VCaP (cell line): Measurements from ENCODE around the gene CYFIP1.
A peak's percentile ranks its signal among the peaks of the same experiment; 100 is the strongest.

Source experiments
- H3K27ac ChIP-seq: fragments of 450-650 bp; 2 replicates; pipeline ENCODE4 v1.5.1; 2017
- TF ChIP-seq, protein P1 (sequence below): fragments of 450-650 bp; conservative IDR thresholded peaks from 2 replicates; pipeline ENCODE4 v1.5.1; 2017; ENCODE audit warnings: mild to moderate bottlenecking, moderate library complexity

The CYFIP1 gene

DNA sequence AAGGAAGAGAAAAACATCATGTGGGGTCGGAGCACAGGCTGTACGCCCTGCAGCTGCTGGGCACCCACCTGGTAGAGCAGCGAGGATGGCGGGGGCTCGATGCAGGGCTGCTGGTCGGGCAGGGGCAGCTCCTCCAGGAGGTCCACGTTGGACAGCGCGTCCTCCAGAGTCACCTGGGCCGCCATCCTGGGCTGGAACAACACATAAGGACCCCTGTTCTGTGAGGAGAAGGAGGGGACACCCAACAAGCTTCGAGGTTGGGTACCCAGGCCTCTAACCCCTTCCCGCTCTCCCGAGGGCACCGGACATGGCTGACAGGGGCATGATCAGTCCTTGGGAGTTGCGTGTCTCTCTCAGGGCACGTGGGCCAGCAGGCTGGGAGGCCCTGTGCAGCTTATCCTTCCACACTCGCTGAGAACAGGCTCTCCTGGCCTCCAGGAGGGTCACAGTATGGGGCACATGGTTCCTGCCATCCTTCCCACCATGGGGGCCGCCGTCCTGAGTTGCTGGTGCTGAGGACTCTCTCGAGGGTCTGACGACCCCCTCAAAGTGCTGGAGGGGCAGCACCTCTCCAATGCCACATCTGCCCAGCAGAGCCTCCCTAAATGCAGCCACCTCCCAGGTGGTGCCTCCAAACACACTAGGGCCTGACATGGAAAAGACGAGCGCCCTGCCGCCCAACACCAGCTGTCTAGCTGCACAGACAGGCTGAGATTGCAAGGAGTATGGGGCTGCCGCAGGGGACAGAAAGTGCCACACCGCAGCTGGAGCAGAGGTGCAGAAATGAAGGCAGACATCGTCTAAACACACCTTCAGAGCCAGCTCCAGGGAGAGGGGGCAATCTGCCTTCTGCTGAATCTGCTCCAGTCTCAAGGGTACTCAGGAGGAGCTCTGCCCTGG lies 32.8 kb downstream of the CYFIP1 start:
- H3K27ac ChIP-seq, result peak overlapping the region; percentile 80
- TF ChIP-seq, protein P1, sequence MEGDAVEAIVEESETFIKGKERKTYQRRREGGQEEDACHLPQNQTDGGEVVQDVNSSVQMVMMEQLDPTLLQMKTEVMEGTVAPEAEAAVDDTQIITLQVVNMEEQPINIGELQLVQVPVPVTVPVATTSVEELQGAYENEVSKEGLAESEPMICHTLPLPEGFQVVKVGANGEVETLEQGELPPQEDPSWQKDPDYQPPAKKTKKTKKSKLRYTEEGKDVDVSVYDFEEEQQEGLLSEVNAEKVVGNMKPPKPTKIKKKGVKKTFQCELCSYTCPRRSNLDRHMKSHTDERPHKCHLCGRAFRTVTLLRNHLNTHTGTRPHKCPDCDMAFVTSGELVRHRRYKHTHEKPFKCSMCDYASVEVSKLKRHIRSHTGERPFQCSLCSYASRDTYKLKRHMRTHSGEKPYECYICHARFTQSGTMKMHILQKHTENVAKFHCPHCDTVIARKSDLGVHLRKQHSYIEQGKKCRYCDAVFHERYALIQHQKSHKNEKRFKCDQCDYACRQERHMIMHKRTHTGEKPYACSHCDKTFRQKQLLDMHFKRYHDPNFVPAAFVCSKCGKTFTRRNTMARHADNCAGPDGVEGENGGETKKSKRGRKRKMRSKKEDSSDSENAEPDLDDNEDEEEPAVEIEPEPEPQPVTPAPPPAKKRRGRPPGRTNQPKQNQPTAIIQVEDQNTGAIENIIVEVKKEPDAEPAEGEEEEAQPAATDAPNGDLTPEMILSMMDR, result no peak

DNA sequence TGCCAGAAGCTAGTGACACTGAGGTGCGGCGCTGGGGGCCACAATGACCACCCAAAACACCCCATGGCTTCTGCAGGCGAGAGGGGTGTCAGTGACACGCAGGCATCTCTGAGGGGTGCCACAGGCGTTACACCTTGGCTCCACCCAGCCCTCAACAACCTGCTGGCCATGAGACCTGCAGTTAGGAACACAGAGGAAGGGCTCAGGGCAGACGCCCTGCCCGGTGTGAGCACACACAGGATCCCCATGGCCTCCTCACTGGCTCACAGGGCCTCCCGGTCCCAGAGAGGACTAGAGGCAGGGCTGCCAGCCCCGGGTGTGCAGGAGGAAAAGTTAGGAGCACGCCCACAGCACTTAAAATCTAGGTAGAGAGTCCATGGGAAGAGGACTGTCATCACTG lies 35.1 kb downstream of the CYFIP1 start:
- peak overlapping the region; percentile 56 for H3K27ac ChIP-seq
- TF ChIP-seq, protein P1, result no peak

DNA sequence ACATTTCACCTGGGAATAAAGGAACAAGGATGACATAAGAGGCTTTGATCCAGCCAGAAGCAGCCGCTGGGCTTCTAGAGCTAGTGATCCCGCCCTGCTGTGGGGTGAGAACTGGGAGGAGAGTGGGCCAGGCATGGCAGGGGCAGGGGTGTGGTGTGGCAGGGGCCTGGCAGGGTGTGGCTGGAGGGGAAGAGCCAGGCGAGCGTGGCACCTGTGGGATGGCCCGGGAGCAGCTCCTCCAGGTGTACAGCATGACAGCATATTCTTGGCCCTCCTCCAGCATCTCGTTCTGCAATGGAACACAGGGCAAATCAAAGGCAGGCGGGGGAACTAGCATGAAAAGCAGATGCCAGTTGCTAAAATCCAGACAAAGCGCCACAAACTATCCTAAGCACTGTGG lies 35.5 kb downstream of the CYFIP1 start:
- peak overlapping the region; percentile 56 for H3K27ac ChIP-seq
- TF ChIP-seq, protein P1, result no peak

DNA sequence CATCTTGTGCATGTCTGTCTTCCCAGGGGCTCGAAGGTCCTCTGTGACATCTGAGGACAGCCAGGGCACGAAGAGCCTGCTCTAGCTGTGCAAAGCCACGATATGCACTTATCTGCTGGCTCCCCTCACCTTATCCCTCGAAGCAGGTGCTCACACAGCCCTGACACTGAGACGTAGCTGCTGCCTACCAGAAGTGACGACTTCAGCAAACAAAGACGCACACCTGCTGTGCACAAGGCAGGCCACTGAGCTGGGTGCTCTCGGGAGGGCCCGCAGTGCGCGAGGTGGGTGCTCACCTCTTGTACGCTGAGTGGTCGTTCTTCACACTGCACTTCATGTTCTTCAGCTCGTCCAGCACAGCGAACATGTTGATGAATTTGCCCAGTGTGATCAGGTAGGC lies 37.3 kb downstream of the CYFIP1 start:
- TF ChIP-seq, protein P1, result no peak
- no peak overlapping the region for H3K27ac ChIP-seq

DNA sequence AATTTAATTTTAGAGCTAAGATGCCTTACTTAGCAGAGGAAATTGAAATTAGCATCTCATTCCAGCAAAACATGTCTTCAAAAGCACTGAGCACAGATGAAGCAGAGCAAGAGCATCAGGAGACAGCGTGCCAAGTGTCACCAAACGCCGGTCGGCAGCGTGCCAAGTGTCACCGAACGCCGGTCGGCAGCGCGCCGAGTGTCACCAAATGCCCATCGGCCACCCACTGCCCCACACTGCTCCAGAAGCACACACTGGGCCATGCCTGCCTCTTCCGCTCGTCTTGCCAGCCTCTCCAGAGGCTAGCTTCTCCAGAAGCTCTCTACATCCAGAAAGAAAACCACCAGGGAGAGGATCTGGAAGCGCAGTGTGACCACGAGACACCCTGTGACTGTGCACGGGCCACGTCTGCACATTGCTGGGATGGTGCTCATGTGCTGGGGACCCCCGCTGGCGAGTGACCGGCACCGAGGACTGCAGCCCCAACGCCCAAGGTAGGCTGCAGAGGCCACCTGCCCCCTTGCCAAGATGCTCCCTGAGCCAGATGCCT lies 37.8 kb downstream of the CYFIP1 start:
- TF ChIP-seq, protein P1, result no peak
- no peak overlapping the region for H3K27ac ChIP-seq

DNA sequence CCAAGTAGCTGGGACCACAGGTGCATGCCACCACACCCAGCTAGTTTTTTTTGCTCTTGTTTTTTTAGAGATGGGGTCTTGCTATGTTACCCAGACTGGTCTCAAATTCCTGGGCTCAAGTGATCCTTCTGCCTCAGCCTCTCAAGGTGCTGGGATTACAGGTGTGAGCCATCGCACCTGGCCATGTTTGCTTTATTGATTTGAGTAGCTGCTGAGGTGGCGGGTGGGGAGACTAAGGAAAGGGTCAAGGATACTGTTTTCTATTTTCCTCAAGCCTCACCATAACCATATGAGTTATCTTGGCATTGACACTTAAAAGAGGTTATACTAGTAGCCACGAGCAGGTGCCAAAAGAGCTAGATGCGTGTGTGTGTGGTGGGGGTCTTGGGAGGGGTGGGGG lies 39.0 kb downstream of the CYFIP1 start:
- TF ChIP-seq, protein P1, result no peak
- H3K27ac ChIP-seq, result no peak overlapping the region

DNA sequence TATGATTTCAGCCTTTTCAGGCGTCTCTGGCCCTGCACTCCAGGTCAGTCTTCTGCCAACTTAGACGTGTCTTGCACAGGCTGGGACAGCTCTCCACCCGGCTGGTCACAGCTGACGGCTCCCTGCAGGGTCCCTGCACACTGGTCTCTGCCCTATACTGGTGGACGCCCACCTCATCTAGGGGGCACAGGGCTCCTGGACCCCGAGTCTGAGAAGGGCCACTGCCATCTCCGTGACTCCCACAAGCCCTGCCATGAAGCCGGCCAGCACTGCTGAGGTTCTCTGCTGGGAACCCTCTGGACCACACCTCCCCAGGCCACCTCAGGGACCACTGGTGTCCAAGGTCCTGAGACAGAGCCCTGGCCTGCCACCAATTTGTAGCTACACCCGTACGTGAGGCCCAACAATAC lies 40.5 kb downstream of the CYFIP1 start:
- TF ChIP-seq, protein P1, result no peak
- peak overlapping the region; percentile 55 for H3K27ac ChIP-seq
